Activated T-cell treated with anti-CD3 and anti-CD28 coated beads, Interleukin-2, amount 50 U/mL, for 1 hour (primary cell): ENCODE data around the gene ERC1.
"Not testable (repeated sequence)": the region's sequence is repeated elsewhere in the genome, so short reads cannot be mapped to it uniquely, and the experiment has no call there.

Source experiments
- DNase-seq: peaks from one replicate; pipeline ENCODE4 v3.0.0-alpha.2; 2020

The ERC1 gene

GRCh38 chr12:1034243-1034642 is 43.2 kb downstream of the ERC1 start:
- no peak for DNase-seq

GRCh38 chr12:1034751-1035457 is 43.9 kb downstream of the ERC1 start:
- DNase-seq: no peak

GRCh38 chr12:1041478-1041877 is 50.5 kb downstream of the ERC1 start:
- DNase-seq: no peak

GRCh38 chr12:1044199-1044598 is 53.2 kb downstream of the ERC1 start:
- no peak for DNase-seq

GRCh38 chr12:1044696-1045095 is 53.7 kb downstream of the ERC1 start:
- DNase-seq: no peak

GRCh38 chr12:1046727-1047126 is 55.7 kb downstream of the ERC1 start:
- DNase-seq: no peak

- DNase-seq: no peak
Measured at GRCh38 chr12:1047898-1048660, 57.1 kb downstream of the ERC1 start.

- no peak for DNase-seq
Measured at GRCh38 chr12:1050059-1050707, 59.2 kb downstream of the ERC1 start.

- DNase-seq: not testable (repeated sequence)
Measured at GRCh38 chr12:1051672-1052071, 60.6 kb downstream of the ERC1 start.

GRCh38 chr12:1053690-1054089 is 62.7 kb downstream of the ERC1 start:
- DNase-seq: no peak

- DNase-seq: no peak
Measured at GRCh38 chr12:1054117-1054870, 63.3 kb downstream of the ERC1 start.

- no peak for DNase-seq
Measured at GRCh38 chr12:1056390-1056789, 65.4 kb downstream of the ERC1 start.

- DNase-seq: no peak
Measured at GRCh38 chr12:1058423-1058822, 67.4 kb downstream of the ERC1 start.

GRCh38 chr12:1059162-1059561 is 68.1 kb downstream of the ERC1 start:
- DNase-seq: no peak

GRCh38 chr12:1063852-1064251 is 72.8 kb downstream of the ERC1 start:
- DNase-seq: no peak

- DNase-seq: no peak
Measured at GRCh38 chr12:1064317-1064716, 73.3 kb downstream of the ERC1 start.

- no peak for DNase-seq
Measured at GRCh38 chr12:1065629-1066028, 74.6 kb downstream of the ERC1 start.

- DNase-seq: no peak
Measured at GRCh38 chr12:1069846-1070245, 78.8 kb downstream of the ERC1 start.

GRCh38 chr12:1071182-1071581 is 80.2 kb downstream of the ERC1 start:
- no peak for DNase-seq

- no peak for DNase-seq
Measured at GRCh38 chr12:1073652-1074051, 82.6 kb downstream of the ERC1 start.

- no peak for DNase-seq
Measured at GRCh38 chr12:1077036-1077803, 86.2 kb downstream of the ERC1 start.

- no peak for DNase-seq
Measured at GRCh38 chr12:1078002-1078401, 87.0 kb downstream of the ERC1 start.
